ENCODE measurements around the gene PLCG1.
A peak's percentile ranks its signal among the peaks of the same experiment; 100 is the strongest.

The PLCG1 gene

GRCh38 chr20:41167118-41167470, 29.8 kb downstream of the PLCG1 start:
- no peak for DNase-seq (ENCODE audit: low read depth in 2 of 2)

GRCh38 chr20:41167481-41168253, 30.3 kb downstream of the PLCG1 start:
- DNase-seq (ENCODE audit: low read depth in 2 of 2) = no peak

GRCh38 chr20:41168281-41169161, 31.2 kb downstream of the PLCG1 start:
- no peak for DNase-seq (ENCODE audit: low read depth in 2 of 2)

- DNase-seq (ENCODE audit: low read depth in 2 of 2) = no peak
These were observed 31.9 kb downstream of the PLCG1 start for GRCh38 chr20:41169162-41169690.

- no peak for DNase-seq (ENCODE audit: low read depth in 2 of 2)
These were observed 32.5 kb downstream of the PLCG1 start for GRCh38 chr20:41169791-41170351.

- DNase-seq (ENCODE audit: low read depth in 2 of 2) = no peak
These were observed 33.2 kb downstream of the PLCG1 start for GRCh38 chr20:41170386-41171105.

- no peak for DNase-seq (ENCODE audit: low read depth in 2 of 2)
These were observed 34.5 kb downstream of the PLCG1 start for GRCh38 chr20:41171736-41172295.

- DNase-seq (ENCODE audit: low read depth in 2 of 2) = no peak
These were observed 35.2 kb downstream of the PLCG1 start for GRCh38 chr20:41172296-41173140.

GRCh38 chr20:41173161-41173721, 35.9 kb downstream of the PLCG1 start:
- peak; percentile 31 to 54 for DNase-seq (ENCODE audit: low read depth in 2 of 2)

- DNase-seq (ENCODE audit: low read depth in 2 of 2) = no peak
These were observed 36.5 kb downstream of the PLCG1 start for GRCh38 chr20:41173791-41174341.

GRCh38 chr20:41174373-41174772, 37.0 kb downstream of the PLCG1 start:
- no peak for DNase-seq (ENCODE audit: low read depth in 2 of 2)

GRCh38 chr20:41174782-41175181, 37.4 kb downstream of the PLCG1 start:
- DNase-seq (ENCODE audit: low read depth in 2 of 2) = no peak

- no peak for DNase-seq (ENCODE audit: low read depth in 2 of 2)
These were observed 37.9 kb downstream of the PLCG1 start for GRCh38 chr20:41175201-41175651.

GRCh38 chr20:41175727-41176330, 38.5 kb downstream of the PLCG1 start:
- no peak for DNase-seq (ENCODE audit: low read depth in 2 of 2)

GRCh38 chr20:41176711-41177552, 39.6 kb downstream of the PLCG1 start:
- DNase-seq (ENCODE audit: low read depth in 2 of 2) = no peak

- DNase-seq (ENCODE audit: low read depth in 2 of 2) = no peak
These were observed 40.3 kb downstream of the PLCG1 start for GRCh38 chr20:41177636-41178035.

GRCh38 chr20:41178495-41178894, 41.2 kb downstream of the PLCG1 start:
- DNase-seq (ENCODE audit: low read depth in 2 of 2) = no peak

GRCh38 chr20:41178904-41179432, 41.6 kb downstream of the PLCG1 start:
- DNase-seq (ENCODE audit: low read depth in 2 of 2) = no peak

Data from stimulated activated CD8-positive, alpha-beta memory T cell treated with anti-CD3 and anti-CD28 coated beads, Interleukin-7, amount 100 ng/mL, for 4 hours (primary cell).